Panc1 (cell line): ENCODE measurements around the gene CAMK2B. TPM values are rescaled to one million over a fixed set of nuclear protein-coding genes. Genes with fewer than 3 reads are reported as not detected.

Source experiments
- ATAC-seq: fragments of 200-7000 bp; cut with Tn5 transposase; 2 replicates; pipeline ENCODE4 v1.9.1; 2020; ENCODE audit warnings: mild to moderate bottlenecking, moderate library complexity
- BruUV-seq: library from RNA; stranded (reverse); fragments of 400-500 nt; replicated peaks from 2 replicates; lab custom pipeline; 2021; lab: Mats Ljungman, UMichigan
- CTCF ChIA-PET: fragments of 300-600 bp; sonication (Branson Sonifier 250); formaldehyde crosslinking; loops from one replicate; lab custom pipeline; 2022; ENCODE audit warnings: antibody characterized with exemption; lab: Charles Lee
- POLR2A ChIA-PET: fragments of 300-600 bp; sonication (Branson Sonifier 250); formaldehyde crosslinking; loops from one replicate; lab custom pipeline; 2022; ENCODE audit warnings: antibody characterized with exemption; lab: Charles Lee
- DNase-seq: peaks from one replicate; pipeline ENCODE4 v3.0.0-alpha.2; 2010; ENCODE audit warnings: low read depth, low spot score
- H3K27ac ChIP-seq: 2 replicates; pipeline ENCODE4 v1.5.1; 2011; ENCODE audit warnings: mild to moderate bottlenecking, low read length, inconsistent platforms
- H3K27me3 ChIP-seq: fragments of 200-500 bp; sonication (Bioruptor generic); 2 replicates; pipeline ENCODE4 v1.6.0; 2014; ENCODE audit warnings: low read length, inconsistent platforms; ENCODE audit not compliant: control insufficient read depth, insufficient read depth
- H3K36me3 ChIP-seq: fragments of 200-500 bp; sonication (Bioruptor generic); 2 replicates; pipeline ENCODE4 v1.5.1; 2014; ENCODE audit warnings: inconsistent platforms, mild to moderate bottlenecking, low read length, moderate library complexity; ENCODE audit not compliant: control insufficient read depth, insufficient read depth
- H3K4me1 ChIP-seq: 2 replicates; pipeline ENCODE4 v1.5.1; 2011; ENCODE audit warnings: inconsistent platforms, mild to moderate bottlenecking, low read length, moderate library complexity; ENCODE audit not compliant: control insufficient read depth, insufficient read depth
- H3K4me3 ChIP-seq, 2 experiments: 2 replicates each; pipeline ENCODE4 v1.5.1; 2011 to 2012; ENCODE audit warnings: low read depth in 2 of 2, low read length in 2 of 2, mild to moderate bottlenecking in 2 of 2, inconsistent platforms in 1 of 2, moderate library complexity in 1 of 2
- H3K9me3 ChIP-seq: fragments of 200-500 bp; sonication (Bioruptor generic); 2 replicates; pipeline ENCODE4 v1.5.1; 2014; ENCODE audit warnings: low read depth, mild to moderate bottlenecking, inconsistent platforms, low read length, moderate library complexity; ENCODE audit not compliant: control insufficient read depth, insufficient read depth
- POLR2AphosphoS5 ChIP-seq: IDR thresholded peaks from 2 replicates; pipeline ENCODE4 v1.6.1; 2012; ENCODE audit warnings: mild to moderate bottlenecking, low read depth, low read length, moderate library complexity
- SIN3A ChIP-seq: IDR thresholded peaks from 2 replicates; pipeline ENCODE4 v1.6.1; 2012; ENCODE audit warnings: low read depth, mild to moderate bottlenecking, low read length, moderate library complexity, borderline replicate concordance; ENCODE audit not compliant: insufficient read depth
- TCF7L2 ChIP-seq: IDR thresholded peaks from 2 replicates; pipeline ENCODE4 v1.6.1; 2011; ENCODE audit warnings: mild to moderate bottlenecking, low read depth, low read length, inconsistent platforms
- in situ Hi-C: cut with HindIII; loops from 2 replicates; pipeline ENCODE4 v1.10.0; 2016; ENCODE audit warnings: low sequenced_read_pairs, low pct_unique_long_range_greater_than_20kb
- intact Hi-C: fragments of 100-400 bp; cut with micrococcal nuclease; formaldehyde crosslinking; loops from one replicate; pipeline ENCODE4 v1.10.0; 2022; ENCODE audit not compliant: unreplicated experiment
- total RNA-seq: library from RNA; stranded (reverse); gene quantifications from one replicate; pipeline ENCODE4 v1.2.1, GENCODE V29; 2021; ENCODE audit not compliant: unreplicated experiment
- TF ChIP-seq, protein P1 (sequence below): fragments of 450-650 bp; IDR thresholded peaks from 2 replicates; pipeline ENCODE4 v1.5.1; 2017; ENCODE audit warnings: mild to moderate bottlenecking
- TF ChIP-seq, protein P2 (sequence below), 2 experiments: IDR thresholded peaks; 2 replicates each; pipeline ENCODE4 v1.6.1; 2011 to 2012; ENCODE audit warnings: low read depth in 2 of 2, control low read depth in 1 of 2, low read length in 1 of 2, mild to moderate bottlenecking in 1 of 2, moderate library complexity in 1 of 2; ENCODE audit not compliant: insufficient read depth in 1 of 2

CAMK2B gene
- total RNA-seq, 1 experiment from 2014 or later: 0.26 TPM

DNA sequence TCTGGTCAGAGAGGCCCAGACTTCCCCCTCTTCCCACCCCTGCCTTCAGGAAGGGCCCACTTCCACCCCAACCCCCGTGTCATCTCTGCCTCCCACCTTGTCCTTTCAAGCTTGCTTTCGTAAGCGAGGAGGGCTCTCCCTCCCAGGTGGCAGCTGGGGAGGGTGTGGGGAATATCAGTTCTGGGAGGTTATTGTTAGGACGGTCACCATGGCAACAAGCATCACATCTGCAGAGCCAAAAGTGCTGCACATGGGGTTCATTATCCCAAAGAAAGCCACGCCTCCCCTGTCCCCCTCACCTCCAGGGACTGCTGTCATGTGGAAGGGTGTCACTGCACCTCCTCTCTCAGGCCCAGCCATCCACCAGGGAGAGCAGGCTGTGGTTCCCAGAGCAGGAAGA is 2.6 kb upstream of the CAMK2B start:
- ATAC-seq: no peak
- Histone ChIP-seq H3K27ac (no peak overlapping the region), H3K4me3 (no peak overlapping the region), H3K36me3 (no peaks in the 10 kb centered on the region), H3K27me3 (peaks cover 9% of the 10 kb centered on the region), H3K9me3 (no peaks in the 10 kb centered on the region), H3K4me1 (no peaks in the 10 kb centered on the region)
- no TSS peak for BruUV-seq
- DNase-seq: no peak
- POLR2A ChIA-PET: interaction anchor here (0.6 kb wide), 1 partner anchor 148 kb away, joined by 16 read pairs; no protein-coding TSS in a partner anchor
- TF ChIP-seq POLR2AphosphoS5 (no peak), SIN3A (no peak), TCF7L2 (no peak)
- TF ChIP-seq, protein P1, sequence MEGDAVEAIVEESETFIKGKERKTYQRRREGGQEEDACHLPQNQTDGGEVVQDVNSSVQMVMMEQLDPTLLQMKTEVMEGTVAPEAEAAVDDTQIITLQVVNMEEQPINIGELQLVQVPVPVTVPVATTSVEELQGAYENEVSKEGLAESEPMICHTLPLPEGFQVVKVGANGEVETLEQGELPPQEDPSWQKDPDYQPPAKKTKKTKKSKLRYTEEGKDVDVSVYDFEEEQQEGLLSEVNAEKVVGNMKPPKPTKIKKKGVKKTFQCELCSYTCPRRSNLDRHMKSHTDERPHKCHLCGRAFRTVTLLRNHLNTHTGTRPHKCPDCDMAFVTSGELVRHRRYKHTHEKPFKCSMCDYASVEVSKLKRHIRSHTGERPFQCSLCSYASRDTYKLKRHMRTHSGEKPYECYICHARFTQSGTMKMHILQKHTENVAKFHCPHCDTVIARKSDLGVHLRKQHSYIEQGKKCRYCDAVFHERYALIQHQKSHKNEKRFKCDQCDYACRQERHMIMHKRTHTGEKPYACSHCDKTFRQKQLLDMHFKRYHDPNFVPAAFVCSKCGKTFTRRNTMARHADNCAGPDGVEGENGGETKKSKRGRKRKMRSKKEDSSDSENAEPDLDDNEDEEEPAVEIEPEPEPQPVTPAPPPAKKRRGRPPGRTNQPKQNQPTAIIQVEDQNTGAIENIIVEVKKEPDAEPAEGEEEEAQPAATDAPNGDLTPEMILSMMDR: no peak
- TF ChIP-seq, protein P2, sequence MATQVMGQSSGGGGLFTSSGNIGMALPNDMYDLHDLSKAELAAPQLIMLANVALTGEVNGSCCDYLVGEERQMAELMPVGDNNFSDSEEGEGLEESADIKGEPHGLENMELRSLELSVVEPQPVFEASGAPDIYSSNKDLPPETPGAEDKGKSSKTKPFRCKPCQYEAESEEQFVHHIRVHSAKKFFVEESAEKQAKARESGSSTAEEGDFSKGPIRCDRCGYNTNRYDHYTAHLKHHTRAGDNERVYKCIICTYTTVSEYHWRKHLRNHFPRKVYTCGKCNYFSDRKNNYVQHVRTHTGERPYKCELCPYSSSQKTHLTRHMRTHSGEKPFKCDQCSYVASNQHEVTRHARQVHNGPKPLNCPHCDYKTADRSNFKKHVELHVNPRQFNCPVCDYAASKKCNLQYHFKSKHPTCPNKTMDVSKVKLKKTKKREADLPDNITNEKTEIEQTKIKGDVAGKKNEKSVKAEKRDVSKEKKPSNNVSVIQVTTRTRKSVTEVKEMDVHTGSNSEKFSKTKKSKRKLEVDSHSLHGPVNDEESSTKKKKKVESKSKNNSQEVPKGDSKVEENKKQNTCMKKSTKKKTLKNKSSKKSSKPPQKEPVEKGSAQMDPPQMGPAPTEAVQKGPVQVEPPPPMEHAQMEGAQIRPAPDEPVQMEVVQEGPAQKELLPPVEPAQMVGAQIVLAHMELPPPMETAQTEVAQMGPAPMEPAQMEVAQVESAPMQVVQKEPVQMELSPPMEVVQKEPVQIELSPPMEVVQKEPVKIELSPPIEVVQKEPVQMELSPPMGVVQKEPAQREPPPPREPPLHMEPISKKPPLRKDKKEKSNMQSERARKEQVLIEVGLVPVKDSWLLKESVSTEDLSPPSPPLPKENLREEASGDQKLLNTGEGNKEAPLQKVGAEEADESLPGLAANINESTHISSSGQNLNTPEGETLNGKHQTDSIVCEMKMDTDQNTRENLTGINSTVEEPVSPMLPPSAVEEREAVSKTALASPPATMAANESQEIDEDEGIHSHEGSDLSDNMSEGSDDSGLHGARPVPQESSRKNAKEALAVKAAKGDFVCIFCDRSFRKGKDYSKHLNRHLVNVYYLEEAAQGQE (IDR thresholded peaks at IDR 0.05; ENCODE audit: insufficient read depth in 1 of 2, low read depth in 2 of 2, low read length in 1 of 2): no peak
- CTCF ChIA-PET: no interaction called here
- intact Hi-C loops (no loop called here), in situ Hi-C loops (loop anchor here (25.0 kb wide), 1 partner anchor 116 kb away; the partner anchor contains the start of gene YKT6)

DNA sequence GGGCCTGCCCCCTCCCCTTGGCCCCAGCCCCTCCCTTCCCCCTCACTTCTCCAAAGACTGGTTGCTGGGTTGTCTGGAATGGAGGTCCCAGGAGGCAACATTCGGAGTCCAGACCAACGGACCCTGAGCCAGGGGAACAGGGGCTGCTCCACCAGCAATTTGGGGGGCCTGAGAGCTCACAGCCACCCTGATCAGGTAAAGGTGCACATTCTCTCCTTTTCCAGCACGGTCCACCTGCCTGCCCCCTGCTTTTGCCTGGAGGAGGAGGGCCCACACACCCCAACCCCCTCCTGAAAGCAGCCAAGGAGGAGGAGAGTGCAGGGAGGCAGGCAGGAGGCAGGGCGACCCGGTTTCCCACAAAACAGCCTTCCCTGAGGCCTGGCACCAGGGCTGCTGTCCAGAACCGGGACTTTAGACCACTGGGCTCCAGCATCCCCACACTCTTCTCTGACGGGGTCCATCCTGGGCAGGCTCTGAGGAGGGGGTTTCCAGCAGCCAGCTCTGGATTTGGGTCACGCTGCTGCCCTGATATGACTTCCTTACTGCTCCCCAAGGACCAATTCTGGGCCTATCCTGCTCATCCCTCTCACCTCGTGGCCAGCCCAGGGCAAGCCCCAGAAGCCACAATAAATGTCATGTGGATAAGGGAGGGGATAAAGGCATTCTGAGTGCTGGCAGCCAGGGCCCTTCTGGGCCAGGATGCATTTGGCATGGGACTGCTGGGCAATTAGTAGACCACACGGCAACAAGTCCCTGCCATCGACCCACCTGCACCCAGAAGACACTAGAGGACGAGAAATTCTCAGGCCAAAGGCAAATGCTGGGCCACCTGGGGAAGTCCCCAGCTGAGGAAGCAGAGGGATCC is 1.1 kb upstream of the CAMK2B start:
- intact Hi-C loops: no loop called here
- H3K9me3 ChIP-seq: no peaks in the 10 kb centered on the region
- no TSS peak for BruUV-seq
- H3K4me3 ChIP-seq: no peak overlapping the region
- ChIA-PET CTCF (no interaction called here), POLR2A (no interaction called here)
- peaks cover 9% of the 10 kb centered on the region for H3K27me3 ChIP-seq
- no peak for DNase-seq
- no peak for TF ChIP-seq SIN3A
- no peak for TF ChIP-seq POLR2AphosphoS5
- TF ChIP-seq TCF7L2: no peak
- TF ChIP-seq, protein P1: no peak
- TF ChIP-seq, protein P2 (IDR thresholded peaks at IDR 0.05; ENCODE audit: insufficient read depth in 1 of 2, low read depth in 2 of 2, low read length in 1 of 2): no peak
- H3K27ac ChIP-seq: no peak overlapping the region
- no peaks in the 10 kb centered on the region for H3K4me1 ChIP-seq
- H3K36me3 ChIP-seq: no peaks in the 10 kb centered on the region
- ATAC-seq: no peak
- in situ Hi-C loops: loop anchor here (25.0 kb wide), 1 partner anchor 114 kb away; the partner anchor contains the start of gene YKT6
